Epithelial cell of alveolus of lung (primary cell): Measurements from ENCODE around the gene CTNNA3. TPM values are rescaled to one million over a fixed set of nuclear protein-coding genes. Genes with fewer than 3 reads are reported as not detected.

Experiments
- total RNA-seq: library from RNA; depleted of rRNA; stranded (reverse); fragments of >200 nt; gene quantifications from 2 replicates; pipeline ENCODE4 v1.2.1, GENCODE V29; 2015

The CTNNA3 gene
- under 0.01 and 0.39 TPM in 2 replicates for total RNA-seq

GRCh38 chr10:67696029-67696428 lies at the start of gene CTNNA3:
TSS of gene CTNNA3 (minus strand) at chr10:67696195.

GRCh38 chr10:66925896-66926715 lies 769.9 kb downstream of the CTNNA3 start, which contains the start of gene LRRTM3:
TSS of gene LRRTM3 (plus strand) at chr10:66926036.

Other genes starting within 250 kb of the CTNNA3 start
- gene DNAJC12, start 142.0 kb upstream of the CTNNA3 start, total RNA-seq = 11.5 and 21.9 TPM in 2 replicates
- 9.4 and 21.4 TPM in 2 replicates for gene SIRT1, start 188.5 kb upstream of the CTNNA3 start, total RNA-seq